ENCODE data around the gene ACHE. TPM values are rescaled to one million over a fixed set of nuclear protein-coding genes. Genes with fewer than 3 reads are reported as not detected.
"Not testable (repeated sequence)": the region's sequence is repeated elsewhere in the genome, so short reads cannot be mapped to it uniquely, and the experiment has no call there.

ACHE gene
- total RNA-seq, 4 donors from 2014 or later = 2.5 to 4.6 (median 3.5) TPM

GRCh38 chr7:100933734-100934133, 38.0 kb upstream of the ACHE start:
- H3K4me3 ChIP-seq = no peak overlapping the region
- intact Hi-C loops (cut with DNase I) = no loop called here
- TF ChIP-seq POLR2AphosphoS5 (IDR thresholded peaks at IDR 0.05) = no peak
- TF ChIP-seq POLR2A (IDR thresholded peaks at IDR 0.05; ENCODE audit: low read depth) = no peak
- no peak for TF ChIP-seq CTCF (IDR thresholded peaks at IDR 0.05)
- no peak for TF ChIP-seq EP300 (IDR thresholded peaks at IDR 0.05)
- H3K36me3 ChIP-seq = no peaks in the 10 kb centered on the region
- peaks cover 0 to 13% (median 7%) of the 10 kb centered on the region in 4 donors for H3K9me3 ChIP-seq
- WGBS = 71% methylated on average over 3 of the region's 4 CpGs
- H3K27me3 ChIP-seq = peaks cover 0 to 7% (median 0%) of the 10 kb centered on the region in 4 donors
- no peak for DNase-seq (ENCODE audit: extremely low spot score)
- no peak overlapping the region for H3K27ac ChIP-seq (replicated peaks in 1 of 4)
- no peaks in the 10 kb centered on the region for H3K4me1 ChIP-seq

- TF ChIP-seq POLR2AphosphoS5 (IDR thresholded peaks at IDR 0.05) = no peak
- no peak for TF ChIP-seq CTCF (IDR thresholded peaks at IDR 0.05)
- TF ChIP-seq POLR2A (IDR thresholded peaks at IDR 0.05; ENCODE audit: low read depth) = no peak
- TF ChIP-seq EP300 (IDR thresholded peaks at IDR 0.05) = no peak
- intact Hi-C loops (cut with DNase I) = no loop called here
- H3K36me3 ChIP-seq = no peaks in the 10 kb centered on the region
- H3K27me3 ChIP-seq = peaks cover 0 to 7% (median 0%) of the 10 kb centered on the region in 4 donors
- H3K27ac ChIP-seq (replicated peaks in 1 of 4) = no peak overlapping the region
- no peaks in the 10 kb centered on the region for H3K4me1 ChIP-seq
- H3K9me3 ChIP-seq = peaks cover 0 to 13% (median 7%) of the 10 kb centered on the region in 4 donors
- 95% methylated on average over 1 of the region's 1 CpG for WGBS
- H3K4me3 ChIP-seq = no peak overlapping the region
- no peak for DNase-seq (ENCODE audit: extremely low spot score)
Measured at GRCh38 chr7:100929808-100930174, 34.1 kb upstream of the ACHE start.

- H3K36me3 ChIP-seq; H3K27me3 ChIP-seq; H3K9me3 ChIP-seq; H3K27ac ChIP-seq (replicated peaks in 1 of 4); H3K4me1 ChIP-seq; intact Hi-C loops (cut with DNase I); H3K4me3 ChIP-seq; DNase-seq (ENCODE audit: extremely low spot score): not testable (repeated sequence)
- WGBS = 57% methylated on average over 4 of the region's 4 CpGs
Measured at GRCh38 chr7:100923616-100924015, 27.9 kb upstream of the ACHE start.

- intact Hi-C loops (cut with DNase I) = no loop called here
Measured at GRCh38 chr7:100921039-100921438, 25.4 kb upstream of the ACHE start.

GRCh38 chr7:100919779-100920437, 24.2 kb upstream of the ACHE start:
- H3K27me3 ChIP-seq; H3K27ac ChIP-seq (replicated peaks in 1 of 4); H3K4me3 ChIP-seq; H3K4me1 ChIP-seq; intact Hi-C loops (cut with DNase I); H3K36me3 ChIP-seq; DNase-seq (ENCODE audit: extremely low spot score); H3K9me3 ChIP-seq: not testable (repeated sequence)
- 78% methylated on average over 9 of the region's 9 CpGs for WGBS

More at GRCh38 chr7:100921039-100921438, 25.4 kb upstream of the ACHE start:
- TF ChIP-seq POLR2A (IDR thresholded peaks at IDR 0.05; ENCODE audit: low read depth) = no peak
- TF ChIP-seq CTCF (IDR thresholded peaks at IDR 0.05) = no peak
- no peak for TF ChIP-seq EP300 (IDR thresholded peaks at IDR 0.05)
- TF ChIP-seq POLR2AphosphoS5 (IDR thresholded peaks at IDR 0.05) = no peak
- no peaks in the 10 kb centered on the region for H3K36me3 ChIP-seq
- no peaks in the 10 kb centered on the region for H3K9me3 ChIP-seq
- H3K27me3 ChIP-seq = peaks cover 0 to 9% (median 2%) of the 10 kb centered on the region in 4 donors
- no peak for DNase-seq (ENCODE audit: extremely low spot score)
- H3K4me1 ChIP-seq = peaks cover 0 to 5% (median 0%) of the 10 kb centered on the region in 4 donors
- H3K27ac ChIP-seq (replicated peaks in 1 of 4) = no peak overlapping the region
- no peak overlapping the region for H3K4me3 ChIP-seq

- H3K36me3 ChIP-seq; DNase-seq (ENCODE audit: extremely low spot score); H3K9me3 ChIP-seq; intact Hi-C loops (cut with DNase I); H3K27me3 ChIP-seq; H3K27ac ChIP-seq (replicated peaks in 1 of 4); H3K4me3 ChIP-seq; H3K4me1 ChIP-seq: not testable (repeated sequence)
- 85% methylated on average over 5 of the region's 5 CpGs for WGBS
Measured at GRCh38 chr7:100919335-100919734, 23.6 kb upstream of the ACHE start.
